GM18520 (cell line): ENCODE data around the gene TXNDC11.

ENCODE experiments used
- ATAC-seq: cut with Tn5 transposase; IDR thresholded peaks from one replicate; pipeline ENCODE4 v1.9.1; 2021; ENCODE audit not compliant: unreplicated experiment

TXNDC11 gene

DNA sequence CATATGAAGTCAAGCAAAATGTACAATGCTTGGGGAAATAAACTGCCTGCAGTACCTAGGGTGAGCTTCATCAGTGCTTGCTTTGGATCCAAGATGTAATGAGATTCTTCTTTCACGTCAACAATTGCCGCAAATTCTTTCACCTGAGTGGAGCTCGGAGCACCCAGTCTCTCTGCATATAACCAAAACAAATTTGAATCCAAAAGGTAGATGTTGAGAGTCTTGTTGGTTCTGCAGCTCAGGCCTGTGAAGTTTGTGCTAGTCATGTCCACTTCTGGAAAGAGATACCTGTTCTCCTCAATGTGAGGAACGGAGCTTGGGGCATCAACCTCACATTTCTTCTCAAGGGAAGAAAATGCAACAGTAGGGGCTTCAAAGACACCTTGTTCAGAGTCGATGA, 51.4 kb downstream of the TXNDC11 start:
- ATAC-seq, result no peak

DNA sequence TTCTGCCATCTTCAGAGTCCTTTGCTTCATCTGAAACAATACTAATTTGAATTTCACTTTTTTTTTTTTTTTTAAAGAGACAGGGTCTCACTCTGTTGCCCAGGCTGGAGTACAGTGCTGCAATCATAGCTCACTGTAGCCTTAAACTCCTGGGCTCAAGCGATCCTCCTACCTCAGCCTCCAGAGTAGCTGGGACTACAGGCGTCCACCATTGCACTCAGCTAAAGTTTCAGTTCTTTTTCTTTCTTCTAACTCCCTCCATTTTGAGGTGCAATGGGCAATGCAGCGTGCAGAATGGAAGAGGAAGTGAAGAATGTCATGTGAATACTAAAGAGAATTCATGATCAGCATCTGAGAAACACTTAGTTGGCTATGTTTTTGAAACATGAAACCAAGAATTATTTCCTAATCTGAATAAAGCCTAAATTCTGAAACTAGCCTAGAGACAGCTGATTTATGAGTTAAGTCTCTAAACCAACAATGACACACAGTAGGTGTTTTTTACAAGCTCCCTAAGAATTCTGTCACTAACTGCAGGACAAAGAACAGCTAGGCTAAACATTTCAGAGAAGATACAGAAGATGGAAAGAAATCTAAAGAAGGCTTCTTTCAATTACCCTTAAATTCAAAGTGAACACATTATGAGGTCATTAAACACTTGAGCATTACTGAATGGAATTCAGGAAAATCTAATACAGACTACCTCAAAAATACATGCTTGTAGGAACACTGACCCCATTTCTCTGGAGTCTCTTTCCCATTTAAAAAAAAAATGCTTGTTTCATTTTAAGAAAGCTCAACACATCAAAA, 53.4 kb downstream of the TXNDC11 start:
- peak; percentile 78 for ATAC-seq

DNA sequence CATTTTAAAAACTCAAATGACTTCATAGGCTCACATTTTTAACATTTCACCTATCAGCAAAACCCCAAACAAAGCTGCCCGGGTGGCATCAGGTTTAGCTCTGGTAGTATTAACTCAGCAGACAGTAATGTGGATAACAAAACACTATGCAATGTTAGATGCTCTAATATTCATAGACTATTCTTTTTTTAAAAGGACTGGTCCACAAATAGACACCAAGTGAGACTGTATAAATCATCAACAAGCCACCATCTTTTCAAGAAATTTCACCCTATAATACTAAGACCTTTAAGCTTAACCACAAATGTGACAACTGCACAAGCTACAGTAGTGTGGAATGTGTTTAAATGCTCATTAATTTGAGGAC, 54.2 kb downstream of the TXNDC11 start:
- peak; percentile 8 for ATAC-seq

GRCh38 chr16:11687601-11688519, 54.8 kb downstream of the TXNDC11 start:
- ATAC-seq, result no peak

DNA sequence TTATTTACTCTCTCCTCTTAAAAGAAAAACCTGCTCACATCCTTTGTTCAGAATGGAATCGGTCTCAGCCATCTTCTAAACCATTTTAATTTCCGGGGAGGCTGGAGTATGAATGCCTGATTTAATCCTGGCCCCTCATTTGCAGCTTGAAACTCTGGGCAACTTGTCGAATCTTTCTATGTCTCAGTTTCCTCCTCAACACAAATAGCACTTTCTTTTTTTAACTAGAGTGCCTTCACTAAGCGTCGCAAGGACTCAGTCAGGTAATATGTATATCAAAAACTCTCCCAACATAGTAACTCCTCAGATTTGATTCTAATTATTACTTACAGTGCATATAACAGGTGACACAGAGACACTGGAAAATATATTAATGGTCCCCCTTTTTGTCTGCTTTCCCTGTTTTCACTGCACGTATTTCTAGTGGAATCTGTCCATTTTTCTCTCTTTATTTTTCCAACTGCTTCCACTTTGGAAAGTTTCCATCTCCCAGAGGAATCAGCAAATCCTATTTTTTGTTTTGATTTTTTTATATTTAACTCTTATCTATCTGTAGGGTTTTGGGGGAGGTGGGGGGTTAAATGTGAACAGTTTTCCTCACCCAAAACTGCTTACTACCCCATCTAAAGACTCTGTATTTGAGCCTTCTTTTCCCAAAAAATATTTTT, 55.8 kb downstream of the TXNDC11 start:
- ATAC-seq, result no peak

DNA sequence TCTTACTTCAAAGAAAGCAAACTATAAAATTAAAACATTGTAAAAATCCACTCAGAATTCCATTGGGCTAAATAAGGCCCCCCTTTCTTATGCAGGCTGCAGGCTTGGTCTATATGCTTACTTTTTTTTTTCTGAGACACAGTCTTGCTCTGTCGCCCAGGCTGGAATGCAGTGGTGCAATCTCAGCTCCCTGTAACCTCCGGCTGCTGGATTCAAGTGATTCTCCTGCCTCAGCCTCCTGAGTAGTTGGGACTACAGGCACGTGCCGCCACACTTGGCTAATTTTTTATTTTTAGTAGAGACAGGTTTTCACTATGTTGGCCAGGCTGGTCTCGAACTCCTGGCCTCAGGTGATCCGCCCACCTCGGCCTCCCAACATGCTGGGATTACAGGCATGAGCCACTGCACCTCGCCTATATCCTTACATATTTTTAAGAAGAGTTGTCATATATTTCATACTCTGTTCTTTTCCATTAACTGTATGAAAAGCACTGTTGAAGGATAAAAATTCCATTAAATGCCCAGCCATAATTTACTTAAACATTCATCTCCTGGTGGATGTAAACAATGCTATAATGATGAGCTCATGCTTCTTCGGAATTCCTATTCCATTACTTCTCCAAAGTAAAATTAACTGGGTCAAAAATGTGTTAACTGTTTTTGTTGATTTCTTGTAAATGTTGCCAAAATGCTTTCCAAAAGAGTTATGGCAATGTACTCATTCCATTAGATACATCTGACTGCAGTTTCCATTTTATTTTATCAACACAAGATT, 56.6 kb downstream of the TXNDC11 start:
- no peak for ATAC-seq

- no peak for ATAC-seq
Observed at GRCh38 chr16:11684231-11685025, 58.2 kb downstream of the TXNDC11 start.

DNA sequence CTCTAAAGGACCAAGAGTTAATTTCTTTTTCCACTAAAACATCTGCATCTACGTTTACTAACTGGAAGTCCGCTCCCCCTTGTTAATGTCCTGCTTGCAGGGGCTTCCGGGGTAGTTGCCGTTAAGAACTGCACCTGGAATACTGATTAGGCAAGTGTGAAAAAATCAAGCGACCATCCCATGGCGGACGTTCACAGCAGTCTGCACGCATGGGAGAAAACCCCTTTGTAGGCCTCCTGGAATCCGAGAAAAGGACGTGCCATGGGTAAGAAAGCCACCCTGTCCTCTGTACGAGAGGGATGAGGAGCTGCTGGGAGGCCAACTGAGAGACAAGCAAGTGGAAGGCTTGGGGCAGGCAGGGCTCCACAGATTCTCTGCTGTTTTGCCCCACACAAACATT, 59.5 kb downstream of the TXNDC11 start:
- ATAC-seq, result no peak

DNA sequence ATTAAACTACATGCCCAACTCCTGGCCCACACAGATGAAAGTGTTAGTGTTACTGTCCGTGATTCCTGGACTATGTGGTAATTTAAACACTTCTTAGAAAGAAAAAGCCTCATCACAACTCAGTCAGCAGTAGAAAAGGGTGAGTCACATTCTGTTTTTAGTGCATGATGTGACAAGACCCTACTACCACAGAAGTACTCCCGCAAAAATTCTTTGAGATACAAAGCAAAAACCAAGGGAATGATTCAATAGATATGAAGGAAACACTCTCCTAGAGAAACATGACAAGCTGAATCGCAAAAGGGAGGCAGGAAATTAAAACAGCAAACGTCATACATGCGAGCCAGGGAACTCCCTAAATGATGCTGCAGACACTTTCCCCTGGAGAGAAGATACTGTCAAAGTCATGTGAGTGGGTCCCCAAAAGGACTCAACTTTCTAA, 60.0 kb downstream of the TXNDC11 start:
- ATAC-seq, result peak; percentile 7

GRCh38 chr16:11681976-11682654, 60.5 kb downstream of the TXNDC11 start:
- ATAC-seq, result peak; percentile 35

- ATAC-seq, result peak; percentile 10
Observed at GRCh38 chr16:11681556-11681955, 61.1 kb downstream of the TXNDC11 start.

- no peak for ATAC-seq
Observed at GRCh38 chr16:11679941-11680911, 62.4 kb downstream of the TXNDC11 start.

GRCh38 chr16:11679250-11679649, 63.4 kb downstream of the TXNDC11 start:
- no peak for ATAC-seq

DNA sequence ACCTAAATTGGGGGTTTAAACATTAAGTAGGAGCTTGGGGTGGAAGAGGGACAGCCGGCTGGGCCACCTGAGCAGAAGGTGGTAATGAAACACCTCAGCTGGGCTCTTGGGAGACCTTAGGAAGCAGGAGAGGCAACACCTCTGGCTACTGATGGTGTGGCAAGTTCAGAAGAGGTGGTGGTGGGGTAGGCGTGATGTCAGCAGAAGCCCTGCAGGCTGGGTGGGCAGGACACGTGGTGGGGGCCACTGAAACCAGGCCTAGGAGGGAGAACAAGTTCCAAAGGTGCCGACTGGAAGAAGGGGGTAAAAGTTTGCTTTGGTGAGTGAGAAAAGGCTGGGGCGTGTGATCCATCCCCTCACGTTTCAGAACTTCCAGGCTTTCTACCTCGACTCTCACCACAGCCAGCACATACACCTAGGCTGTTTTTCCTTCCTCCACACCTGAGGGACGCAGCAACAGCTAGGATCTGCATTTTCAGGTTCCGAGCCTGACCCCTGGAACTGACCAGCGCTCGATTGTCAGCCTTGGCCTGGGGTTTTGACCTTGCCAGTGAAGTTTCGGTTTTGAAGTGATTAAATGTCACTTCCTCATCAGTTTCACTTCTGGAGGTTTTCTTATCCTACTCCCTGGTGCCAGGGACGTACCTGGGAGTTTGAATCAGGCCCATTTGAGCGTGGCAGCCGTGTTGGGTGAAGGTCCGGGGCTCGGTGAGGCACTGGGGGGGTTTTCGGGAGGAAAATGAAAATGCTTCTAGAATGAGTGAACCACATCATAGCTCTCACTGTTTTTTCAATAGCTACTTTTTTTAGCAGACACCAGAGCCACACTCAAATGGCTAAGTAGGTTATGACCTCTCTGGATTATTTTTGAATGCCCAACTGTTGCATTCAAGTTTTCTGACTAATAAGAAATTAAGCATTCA, 64.4 kb downstream of the TXNDC11 start:
- ATAC-seq, result no peak

DNA sequence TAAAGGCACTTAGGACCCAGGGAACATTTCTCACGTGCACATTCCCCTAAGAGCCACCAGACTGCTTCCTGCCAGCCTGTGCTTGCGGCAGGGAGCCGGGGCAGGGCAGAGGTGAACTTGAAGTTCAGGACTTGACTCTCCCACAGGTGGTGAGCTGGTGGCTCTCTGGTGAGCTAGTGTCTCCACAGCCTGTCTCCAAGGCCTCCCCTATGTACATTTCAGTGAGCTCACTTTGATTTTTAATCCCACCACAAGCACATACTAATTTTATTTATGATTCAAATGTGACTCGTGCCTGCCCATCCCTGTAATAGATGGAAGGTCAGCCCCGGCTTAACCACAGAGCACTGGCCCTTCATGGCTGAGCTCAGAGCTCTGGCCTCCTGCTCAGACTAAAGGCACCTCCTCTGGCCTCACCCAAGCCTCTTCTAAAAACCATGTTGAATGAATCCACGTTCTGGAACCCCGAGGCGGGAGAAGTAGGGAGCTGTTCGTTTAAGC, 65.2 kb downstream of the TXNDC11 start:
- no peak for ATAC-seq

GRCh38 chr16:11676799-11677198, 65.9 kb downstream of the TXNDC11 start:
- no peak for ATAC-seq
